Mucosa of descending colon (tissue), 3 donors: Measurements from ENCODE around the gene CD300H. TPM values are rescaled to one million over a fixed set of nuclear protein-coding genes. Genes with fewer than 3 reads are reported as not detected.
"Not testable (repeated sequence)": the region's sequence is repeated elsewhere in the genome, so short reads cannot be mapped to it uniquely, and the experiment has no call there.

Experiments used
- ATAC-seq: fragments of 200-7000 bp; cut with Tn5 transposase; one replicate; pipeline ENCODE4 v1.9.1; 2020; ENCODE audit warnings: mild to moderate bottlenecking, moderate library complexity
- DNase-seq, 3 donors: peaks; one replicate each; pipeline ENCODE4 v3.0.0-alpha.2; 2020
- H3K36me3 ChIP-seq: fragments of 200-600 bp; one replicate; pipeline ENCODE4 v1.8.0; 2021; ENCODE audit warnings: low read depth, mild to moderate bottlenecking
- H3K4me1 ChIP-seq: fragments of 200-600 bp; one replicate; pipeline ENCODE4 v1.8.0; 2021; ENCODE audit warnings: low read depth, mild to moderate bottlenecking
- H3K4me3 ChIP-seq: fragments of 200-600 bp; one replicate; pipeline ENCODE4 v1.8.0; 2021; ENCODE audit warnings: mild to moderate bottlenecking
- H3K9me3 ChIP-seq: fragments of 200-600 bp; one replicate; pipeline ENCODE4 v1.8.0; 2021; ENCODE audit warnings: mild to moderate bottlenecking
- intact Hi-C, 2 donors: fragments of 100-400 bp; cut with DNase I in 1 of 2; cut with micrococcal nuclease in 1 of 2; formaldehyde crosslinking; loops; one replicate each; pipeline versions ENCODE4 v1.11.0 to v1.11.1; 2022; cut with DNase I, micrococcal nuclease
- total RNA-seq, 3 donors: library from RNA; stranded (reverse); fragmentation: NEBNext Ultra II Directional in 2 of 3; extraction: Animal tissue kit (Norgen Biotek cat#: 25700) in 2 of 3; gene quantifications; one replicate each; pipeline versions ENCODE4 v1.2.1 to v1.2.4, GENCODE V29; 2021 to 2023
- TF ChIP-seq, protein P1 (sequence below): fragments of 200-600 bp; IDR thresholded peaks from one replicate; pipeline ENCODE4 v1.8.0; 2022; ENCODE audit warnings: antibody characterized with exemption, mild to moderate bottlenecking
- donor health status: DM: no; HTN: no; CAD: no; lungs with moderate emphysema.
- donor health status: DM: no; HTN: no; CAD: no.
- donor health status: DM: no; HTN: yes; CAD: no.

Gene CD300H
- total RNA-seq, 3 donors from 2014 or later: not detected

DNA sequence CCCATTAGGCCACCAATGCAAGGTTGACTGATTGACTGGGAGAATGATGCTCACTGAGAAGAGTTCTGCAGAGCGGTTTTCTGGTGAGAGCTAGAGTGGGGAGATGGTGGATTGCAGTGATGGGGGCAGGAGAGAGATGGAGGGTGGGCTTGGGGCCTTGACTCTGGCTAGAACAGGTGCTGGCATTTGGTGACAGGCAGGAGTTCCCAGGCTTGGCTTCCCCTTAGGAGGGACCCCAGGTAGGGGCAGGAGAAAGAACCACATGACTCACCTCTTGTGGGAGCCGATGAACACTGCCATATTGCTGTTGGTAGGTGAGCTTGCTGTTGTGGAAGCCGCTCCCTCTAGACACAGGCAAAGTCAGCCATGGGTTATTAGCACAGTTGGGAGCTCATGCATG lies 44.0 kb downstream of the CD300H start:
- intact Hi-C loops: no loop called here
- Histone ChIP-seq H3K9me3 (no peaks in the 10 kb centered on the region), H3K36me3 (no peaks in the 10 kb centered on the region), H3K4me3 (no peak overlapping the region), H3K4me1 (no peaks in the 10 kb centered on the region)
- ATAC-seq (no peak), DNase-seq (no peak)
- TF ChIP-seq, protein P1, sequence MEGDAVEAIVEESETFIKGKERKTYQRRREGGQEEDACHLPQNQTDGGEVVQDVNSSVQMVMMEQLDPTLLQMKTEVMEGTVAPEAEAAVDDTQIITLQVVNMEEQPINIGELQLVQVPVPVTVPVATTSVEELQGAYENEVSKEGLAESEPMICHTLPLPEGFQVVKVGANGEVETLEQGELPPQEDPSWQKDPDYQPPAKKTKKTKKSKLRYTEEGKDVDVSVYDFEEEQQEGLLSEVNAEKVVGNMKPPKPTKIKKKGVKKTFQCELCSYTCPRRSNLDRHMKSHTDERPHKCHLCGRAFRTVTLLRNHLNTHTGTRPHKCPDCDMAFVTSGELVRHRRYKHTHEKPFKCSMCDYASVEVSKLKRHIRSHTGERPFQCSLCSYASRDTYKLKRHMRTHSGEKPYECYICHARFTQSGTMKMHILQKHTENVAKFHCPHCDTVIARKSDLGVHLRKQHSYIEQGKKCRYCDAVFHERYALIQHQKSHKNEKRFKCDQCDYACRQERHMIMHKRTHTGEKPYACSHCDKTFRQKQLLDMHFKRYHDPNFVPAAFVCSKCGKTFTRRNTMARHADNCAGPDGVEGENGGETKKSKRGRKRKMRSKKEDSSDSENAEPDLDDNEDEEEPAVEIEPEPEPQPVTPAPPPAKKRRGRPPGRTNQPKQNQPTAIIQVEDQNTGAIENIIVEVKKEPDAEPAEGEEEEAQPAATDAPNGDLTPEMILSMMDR: no peak

- no peak for ATAC-seq
- TF ChIP-seq, protein P1: no peak
- no peaks in the 10 kb centered on the region for H3K9me3 ChIP-seq
- intact Hi-C loops: no loop called here
- DNase-seq: no peak
- no peaks in the 10 kb centered on the region for H3K36me3 ChIP-seq
- no peak overlapping the region for H3K4me3 ChIP-seq
- no peaks in the 10 kb centered on the region for H3K4me1 ChIP-seq
Observed at GRCh38 chr17:74522381-74523105, 44.8 kb downstream of the CD300H start.

- no peaks in the 10 kb centered on the region for H3K9me3 ChIP-seq
- no peak overlapping the region for H3K4me3 ChIP-seq
- DNase-seq (no peak), ATAC-seq (peak; percentile 30)
- TF ChIP-seq, protein P1: no peak
- no peaks in the 10 kb centered on the region for H3K4me1 ChIP-seq
- intact Hi-C loops: no loop called here
- no peaks in the 10 kb centered on the region for H3K36me3 ChIP-seq
Observed at GRCh38 chr17:74521701-74522201, 45.6 kb downstream of the CD300H start.

DNA sequence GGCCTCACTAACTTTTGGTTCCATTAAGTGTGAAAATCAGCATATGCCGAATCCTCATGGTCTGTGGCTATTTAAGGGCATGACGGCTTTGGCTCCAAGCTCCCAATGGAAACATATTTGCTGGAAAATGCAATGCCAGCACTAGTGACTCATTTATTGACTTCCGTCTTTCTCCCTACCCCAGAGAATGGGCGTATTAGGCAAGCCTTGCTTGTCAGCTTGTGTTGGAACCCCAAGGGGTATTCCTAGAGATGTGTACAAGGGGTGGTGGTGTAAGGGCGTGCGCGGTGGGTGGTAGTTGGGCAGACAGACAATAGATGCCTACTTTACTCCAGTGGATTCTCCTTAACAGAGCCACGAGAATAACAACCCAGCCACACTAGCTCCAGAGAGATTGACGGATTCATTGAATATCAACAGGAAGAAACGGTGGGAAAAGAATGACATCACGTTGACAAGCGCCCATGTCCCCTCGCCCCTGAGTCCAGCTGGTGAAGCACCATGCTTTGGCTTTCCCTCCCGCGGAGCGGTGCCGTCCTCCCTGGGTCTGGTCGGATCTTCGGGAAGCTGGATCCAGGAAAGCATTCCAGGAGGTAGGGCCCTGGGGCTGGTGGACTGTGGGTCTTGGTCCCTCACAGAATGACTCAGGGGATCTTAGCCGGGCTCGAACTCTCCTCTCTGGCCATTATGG lies 46.4 kb downstream of the CD300H start:
- H3K4me1 ChIP-seq: no peaks in the 10 kb centered on the region
- intact Hi-C loops: no loop called here
- peak in 1 of 3 donors; percentile 17 for DNase-seq
- no peaks in the 10 kb centered on the region for H3K36me3 ChIP-seq
- TF ChIP-seq, protein P1: no peak
- peak; percentile 53 for ATAC-seq
- no peaks in the 10 kb centered on the region for H3K9me3 ChIP-seq
- no peak overlapping the region for H3K4me3 ChIP-seq

DNA sequence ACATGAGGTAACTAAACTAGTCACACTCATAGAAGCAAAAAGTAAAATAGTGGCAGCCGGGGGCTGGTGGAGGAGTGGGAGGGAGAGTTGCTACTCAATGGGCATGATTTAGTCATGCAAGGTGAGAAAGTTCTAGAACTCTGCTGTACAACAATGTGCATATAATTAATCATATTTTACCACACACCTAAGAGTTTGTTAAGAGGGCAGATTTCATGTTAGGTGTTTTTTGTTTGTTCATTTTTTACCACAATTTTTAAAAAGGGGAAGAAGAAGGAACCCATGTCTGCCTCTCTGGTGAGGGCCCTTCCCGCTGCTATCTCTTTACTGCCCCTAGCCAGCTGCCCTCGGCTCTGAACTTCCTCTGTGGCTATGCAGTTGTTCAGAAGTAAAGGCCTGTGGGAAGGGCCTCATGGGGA lies 47.3 kb downstream of the CD300H start:
- Histone ChIP-seq H3K4me3 (no peak overlapping the region), H3K36me3 (no peaks in the 10 kb centered on the region), H3K4me1 (no peaks in the 10 kb centered on the region), H3K9me3 (no peaks in the 10 kb centered on the region)
- ATAC-seq: peak; percentile 51
- intact Hi-C loops: no loop called here
- TF ChIP-seq, protein P1: no peak
- DNase-seq: no peak

DNA sequence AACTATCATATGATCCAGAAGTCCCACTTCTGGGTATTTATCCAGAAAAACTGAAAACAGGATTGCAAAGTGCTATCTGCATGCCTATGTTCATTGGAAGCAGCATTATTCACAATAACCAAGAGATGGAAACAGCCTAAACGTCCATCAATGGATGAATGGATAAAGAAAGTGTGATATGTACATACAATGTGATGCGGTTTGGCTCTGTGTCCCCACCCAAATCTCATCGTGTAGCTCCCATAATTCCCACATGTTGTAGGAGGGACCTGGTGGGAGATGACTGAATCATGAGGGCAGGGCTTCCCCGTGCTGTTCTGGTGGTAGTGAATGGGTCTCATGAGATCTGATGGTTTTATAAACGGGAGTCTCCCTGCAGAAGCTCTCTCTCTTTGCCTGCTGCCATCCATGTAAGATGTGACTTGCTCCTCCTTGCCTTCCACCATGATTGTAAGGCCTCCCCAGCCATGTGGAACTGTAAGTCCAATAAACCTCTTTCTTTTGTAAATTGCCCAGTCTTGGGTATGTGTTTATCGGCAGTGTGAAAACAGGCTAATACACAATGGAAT lies 48.8 kb downstream of the CD300H start:
- DNase-seq, H3K9me3 ChIP-seq, H3K36me3 ChIP-seq, H3K4me3 ChIP-seq, ATAC-seq, intact Hi-C loops, H3K4me1 ChIP-seq: not testable (repeated sequence)
